H1 (cell line): ENCODE measurements around the gene ADPRS. TPM values are rescaled to one million over a fixed set of nuclear protein-coding genes. Genes with fewer than 3 reads are reported as not detected.

ENCODE experiments used
- CTCF ChIA-PET: fragments of 300-600 bp; sonication (Branson Sonifier 250); formaldehyde crosslinking; loops from one replicate; lab custom pipeline; 2021; ENCODE audit not compliant: partially characterized antibody; lab: Charles Lee
- POLR2A ChIA-PET: fragments of 300-600 bp; sonication (Branson Sonifier 250); formaldehyde crosslinking; loops from one replicate; lab custom pipeline; 2021; ENCODE audit warnings: inconsistent platforms; ENCODE audit not compliant: partially characterized antibody; lab: Charles Lee
- DNase-seq, 2 experiments: peaks; one replicate each; pipeline versions ENCODE4 v3.0.0 to v3.0.0-alpha.2; 2010 to 2022; ENCODE audit warnings: low spot score in 2 of 2, low read depth in 1 of 2, mixed read lengths in 1 of 2
- FAIRE-seq: peaks from 2 replicates; lab custom pipeline; 2011; peaks lifted over from hg19 to GRCh38; lab: Jason Lieb, UNC
- H2AFZ ChIP-seq: 2 replicates; pipeline ENCODE4 v1.8.1; 2012; ENCODE audit warnings: low read length, inconsistent platforms
- H2AK5ac ChIP-seq: 2 replicates; pipeline ENCODE4 v1.6.1; 2013; ENCODE audit warnings: low read depth, low read length
- H2BK120ac ChIP-seq: replicated peaks from 2 replicates; pipeline ENCODE3; 2013; ENCODE audit warnings: low read depth, low read length, inconsistent platforms
- H2BK12ac ChIP-seq: 2 replicates; pipeline ENCODE4 v1.6.1; 2013; ENCODE audit warnings: low read depth, low read length
- H2BK15ac ChIP-seq: 2 replicates; pipeline ENCODE4 v1.6.1; 2013; ENCODE audit warnings: low read length
- H2BK20ac ChIP-seq: 2 replicates; pipeline ENCODE4 v1.6.1; 2013; ENCODE audit warnings: low read length
- H2BK5ac ChIP-seq: 2 replicates; pipeline ENCODE4 v1.6.1; 2013; ENCODE audit warnings: low read depth, low read length
- H3K14ac ChIP-seq: 2 replicates; pipeline ENCODE4 v1.6.1; 2013; ENCODE audit warnings: inconsistent platforms; ENCODE audit not compliant: insufficient read length
- H3K18ac ChIP-seq: 2 replicates; pipeline ENCODE4 v1.6.1; 2013; ENCODE audit warnings: low read length; ENCODE audit errors: extremely low read depth
- H3K23ac ChIP-seq: 2 replicates; pipeline ENCODE4 v1.6.1; 2013; ENCODE audit warnings: inconsistent platforms; ENCODE audit not compliant: insufficient read length
- H3K23me2 ChIP-seq: 2 replicates; pipeline ENCODE4 v1.6.1; 2013; ENCODE audit warnings: low read depth, low read length
- H3K27ac ChIP-seq: 2 replicates; pipeline ENCODE4 v1.6.1; 2011; ENCODE audit warnings: low read depth, low read length, inconsistent platforms
- H3K27me3 ChIP-seq, 4 experiments: replicated peaks in 1 of 4; 1 replicate in 1 of 4; 2 replicates in 3 of 4; pipeline versions ENCODE4 v1.6.1 to v1.8.1; 2011 to 2013; ENCODE audit warnings: low read length in 3 of 4, mild to moderate bottlenecking in 3 of 4, inconsistent platforms in 2 of 4, mixed read lengths in 2 of 4, moderate library complexity in 1 of 4; ENCODE audit not compliant: control insufficient read depth in 3 of 4, insufficient read depth in 3 of 4; ENCODE audit errors: extremely low read depth in 1 of 4
- H3K36me3 ChIP-seq, 4 experiments: 2 replicates each; pipeline versions ENCODE4 v1.6.1 to v1.8.1; 2011 to 2013; ENCODE audit warnings: mild to moderate bottlenecking in 4 of 4, low read length in 3 of 4, moderate library complexity in 2 of 4, control low read depth in 1 of 4, inconsistent platforms in 1 of 4; ENCODE audit not compliant: insufficient read depth in 4 of 4, control insufficient read depth in 2 of 4
- H3K4ac ChIP-seq: replicated peaks from 2 replicates; pipeline ENCODE3; 2013; ENCODE audit warnings: low read length, low read depth, mixed read lengths, inconsistent platforms; ENCODE audit not compliant: insufficient read length
- H3K4me1 ChIP-seq, 4 experiments: replicated peaks in 1 of 4; 1 replicate in 1 of 4; 2 replicates in 3 of 4; pipeline versions ENCODE4 v1.6.1 to v1.8.1; 2011 to 2013; ENCODE audit warnings: low read length in 3 of 4, inconsistent platforms in 2 of 4, mixed read lengths in 1 of 4; ENCODE audit not compliant: insufficient read depth in 4 of 4, control insufficient read depth in 3 of 4
- H3K4me2 ChIP-seq, 2 experiments: 2 replicates each; pipeline versions ENCODE4 v1.6.1 to v1.8.1; 2011 to 2013; ENCODE audit warnings: low read depth in 2 of 2, low read length in 2 of 2, control low read depth in 1 of 2, inconsistent platforms in 1 of 2, mild to moderate bottlenecking in 1 of 2; ENCODE audit not compliant: insufficient read depth in 1 of 2
- H3K4me3 ChIP-seq, 4 experiments: fragments of 200-600, 300-600 bp in 1 of 4; sonication (generic), shearing (Covaris generic), sonication (Bioruptor Twin) in 1 of 4; 2 replicates each; pipeline versions ENCODE4 v1.5.1 to v1.8.1; 2011 to 2016; ENCODE audit warnings: low read length in 4 of 4, low read depth in 3 of 4, control low read depth in 2 of 4, inconsistent platforms in 2 of 4, mild to moderate bottlenecking in 2 of 4, mixed read lengths in 1 of 4, moderate library complexity in 1 of 4; ENCODE audit not compliant: insufficient read depth in 2 of 4; ENCODE audit errors: extremely low read depth in 1 of 4
- H3K56ac ChIP-seq: replicated peaks from 2 replicates; pipeline ENCODE3; 2013; ENCODE audit warnings: low read depth, mild to moderate bottlenecking, mixed read lengths, low read length, inconsistent platforms; ENCODE audit not compliant: insufficient read length
- H3K79me1 ChIP-seq: 2 replicates; pipeline ENCODE4 v1.6.1; 2013; ENCODE audit warnings: low read depth, low read length, control low read depth
- H3K79me2 ChIP-seq, 2 experiments: 2 replicates each; pipeline versions ENCODE4 v1.6.1 to v1.8.1; 2012 to 2013; ENCODE audit warnings: low read length in 2 of 2, mild to moderate bottlenecking in 2 of 2, inconsistent platforms in 1 of 2; ENCODE audit not compliant: insufficient read depth in 2 of 2, control insufficient read depth in 1 of 2
- H3K9ac ChIP-seq, 4 experiments: replicated peaks in 1 of 4; 1 replicate in 1 of 4; 2 replicates in 3 of 4; pipeline versions ENCODE4 v1.6.1 to v1.8.1; 2011 to 2013; ENCODE audit warnings: low read depth in 3 of 4, low read length in 3 of 4, control low read depth in 2 of 4, mild to moderate bottlenecking in 2 of 4, moderate library complexity in 2 of 4, inconsistent platforms in 1 of 4; ENCODE audit errors: extremely low read depth in 1 of 4
- H3K9me3 ChIP-seq, 2 experiments: 2 replicates each; pipeline versions ENCODE4 v1.6.1 to v1.8.1; 2012 to 2013; ENCODE audit warnings: mild to moderate bottlenecking in 2 of 2, moderate library complexity in 2 of 2, control low read depth in 1 of 2, inconsistent platforms in 1 of 2, low read depth in 1 of 2, low read length in 1 of 2, mixed read lengths in 1 of 2; ENCODE audit not compliant: insufficient read depth in 2 of 2
- H4K20me1 ChIP-seq, 2 experiments: replicated peaks in 1 of 2; 2 replicates each; pipeline versions ENCODE3 to v1.8.1; 2011 to 2013; ENCODE audit warnings: inconsistent platforms in 2 of 2, low read length in 2 of 2, mild to moderate bottlenecking in 1 of 2; ENCODE audit not compliant: insufficient read depth in 2 of 2, control insufficient read depth in 1 of 2
- H4K5ac ChIP-seq: 2 replicates; pipeline ENCODE4 v1.6.1; 2013; ENCODE audit warnings: low read length, low read depth, mixed read lengths, inconsistent platforms; ENCODE audit not compliant: insufficient read length
- H4K8ac ChIP-seq: 2 replicates; pipeline ENCODE4 v1.8.0; 2013; ENCODE audit warnings: mild to moderate bottlenecking, moderate library complexity, low read length, inconsistent platforms; ENCODE audit not compliant: insufficient read depth; ENCODE audit errors: extremely low read depth
- H4K91ac ChIP-seq: replicated peaks from 2 replicates; pipeline ENCODE3; 2013; ENCODE audit warnings: low read length, mixed read lengths, inconsistent platforms; ENCODE audit not compliant: insufficient read length
- ATF3 ChIP-seq: IDR thresholded peaks from 2 replicates; pipeline ENCODE4 v1.6.1; 2011; ENCODE audit warnings: low read depth, mild to moderate bottlenecking, low read length; ENCODE audit not compliant: insufficient read depth
- CEBPB ChIP-seq: IDR thresholded peaks from 2 replicates; pipeline ENCODE4 v1.6.1; 2012; ENCODE audit warnings: low read depth, low read length
- EP300 ChIP-seq, 2 experiments: IDR thresholded peaks; 1 replicate in 1 of 2; 2 replicates in 1 of 2; pipeline ENCODE4 v1.6.1; 2011 to 2012; ENCODE audit warnings: low read depth in 2 of 2, low read length in 2 of 2, mild to moderate bottlenecking in 2 of 2, borderline replicate concordance in 1 of 2, inconsistent platforms in 1 of 2, moderate library complexity in 1 of 2
- FOSL1 ChIP-seq: IDR thresholded peaks from 2 replicates; pipeline ENCODE4 v1.6.1; 2011; ENCODE audit warnings: mild to moderate bottlenecking, low read depth, low read length, moderate library complexity; ENCODE audit not compliant: insufficient read depth
- PHF8 ChIP-seq: fragments of 200-600 bp; sonication (generic); conservative IDR thresholded peaks from 2 replicates; pipeline ENCODE4 v1.7.1; 2012; ENCODE audit warnings: low read depth, mild to moderate bottlenecking, inconsistent platforms, low read length, moderate library complexity
- POU5F1 ChIP-seq: IDR thresholded peaks from 2 replicates; pipeline ENCODE4 v1.6.1; 2011; ENCODE audit warnings: low read depth, mild to moderate bottlenecking, low read length, moderate library complexity
- TAF7 ChIP-seq: optimal IDR thresholded peaks from 2 replicates; pipeline ENCODE3; 2011; ENCODE audit warnings: low read depth, mild to moderate bottlenecking, inconsistent platforms, low read length, moderate library complexity, borderline replicate concordance
- TBP ChIP-seq: IDR thresholded peaks from 2 replicates; pipeline ENCODE4 v1.6.1; 2011; ENCODE audit warnings: low read depth, low read length, improper control_type of control experiment
- YY1 ChIP-seq: IDR thresholded peaks from 2 replicates; pipeline ENCODE4 v1.6.1; 2011; ENCODE audit warnings: low read depth, mild to moderate bottlenecking, low read length
- WGBS, 2 experiments: shearing (Covaris generic) in 1 of 2; methylation state at CpG; one replicate each; pipeline versions ENCODE4 v1.1.6 to v1.1.7; 2013 to 2015; ENCODE audit warnings: low lambda C conversion rate in 2 of 2, mixed read lengths in 2 of 2, inconsistent platforms in 1 of 2, low coverage in 1 of 2, missing lambda C conversion rate in 1 of 2; ENCODE audit not compliant: insufficient replicate concordance in 2 of 2, insufficient coverage in 1 of 2, insufficient read length in 1 of 2; ENCODE audit errors: extremely low coverage in 1 of 2, missing lambda C conversion rate in 1 of 2; 5-methylcytosine and 5-hydroxymethylcytosine counted together
- polyA plus RNA-seq, 7 experiments: library from polyadenylated mRNA; depleted of rRNA in 3 of 7; stranded (reverse) in 5 of 7; unstranded in 2 of 7; fragments of >200 nt in 5 of 7; fragments of 200-250 nt in 2 of 7; gene quantifications; 1 replicate in 5 of 7; 2 replicates in 1 of 7; 4 replicates in 1 of 7; pipeline versions ENCODE4 v1.2.1 to v1.2.3, GENCODE V29; 2011 to 2013; ENCODE audit warnings: missing spikeins in 2 of 7, mixed read lengths in 2 of 7
- total RNA-seq: library from RNA; stranded (reverse); fragmentation: NEBNext Ultra II Directional; extraction: Animal tissue kit (Norgen Biotek cat#: 25700); gene quantifications from 2 replicates; pipeline ENCODE4 v1.2.1, GENCODE V29; 2021

ADPRS gene
- total and polyA plus RNA-seq, 2 of the 8 experiments (the other 6 are each of a cell fraction or from before 2014, with no cell fraction given): 22.9 to 38.1 TPM

GRCh38 chr1:36081926-36082485 is 6.7 kb upstream of the ADPRS start:
- Histone ChIP-seq H3K36me3 (no peaks in the 10 kb centered on the region), H3K27me3 (peaks cover 0 to 3% (median 0%) of the 10 kb centered on the region in 4 experiments; a peak in 2 of 7 replicates), H2BK5ac (no peak overlapping the region), H4K8ac (no peak overlapping the region), H3K18ac (no peak overlapping the region), H4K5ac (no peak overlapping the region), H3K23ac (no peak overlapping the region), H2AK5ac (no peak overlapping the region), H3K56ac (no peak overlapping the region), H3K27ac (no peak overlapping the region), H3K14ac (no peak overlapping the region), H3K4me1 (peaks cover 0 to 6% (median 3%) of the 10 kb centered on the region in 4 experiments; a peak in 2 of 7 replicates), H3K4ac (no peak overlapping the region), H3K9me3 (no peaks in the 10 kb centered on the region), H3K23me2 (peaks cover 6% of the 10 kb centered on the region; the same call in 1 of the 2 replicates), H4K20me1 (no peaks in the 10 kb centered on the region), H3K79me2 (no peaks in the 10 kb centered on the region), H3K4me3 (no peak overlapping the region), H2BK120ac (no peak overlapping the region), H2BK15ac (no peak overlapping the region), H3K4me2 (no peak overlapping the region), H3K79me1 (no peaks in the 10 kb centered on the region), H2BK20ac (no peak overlapping the region), H4K91ac (no peak overlapping the region), H2AFZ (no peak overlapping the region), H2BK12ac (no peak overlapping the region), H3K9ac (no peak overlapping the region)
- POLR2A ChIA-PET: no interaction called here
- 82% methylated on average over 3 of the region's 3 CpGs; no CpG with 5 or more reads in 1 of the 2 experiments for WGBS, 2 experiments
- FAIRE-seq: no peak
- DNase-seq: peak in 1 of 2 experiments; percentile 32
- CTCF ChIA-PET: no interaction called here
- no peak for TF ChIP-seq EP300 (IDR thresholded peaks at IDR 0.05; ENCODE audit: borderline replicate concordance in 1 of 2, low read depth in 2 of 2, low read length in 2 of 2)
- no peak for TF ChIP-seq YY1
- no peak for TF ChIP-seq TBP
- no peak for TF ChIP-seq FOSL1
- no peak for TF ChIP-seq CEBPB
- TF ChIP-seq ATF3: no peak
- no peak for TF ChIP-seq POU5F1
- TF ChIP-seq PHF8: no peak
- TF ChIP-seq TAF7: no peak
